Activated CD4-positive, CD25-positive, alpha-beta regulatory T cell treated with anti-CD3 and anti-CD28 coated beads, Interleukin-2, amount 50 U/mL, for 24 hours (primary cell): ENCODE data around the gene RAB15.
A peak's percentile ranks its signal among the peaks of the same experiment; 100 is the strongest.
"Not testable (repeated sequence)": the region's sequence is repeated elsewhere in the genome, so short reads cannot be mapped to it uniquely, and the experiment has no call there.

Experiments
- ATAC-seq, 2 donors: fragments of 150-1000 bp; cut with Tn5 transposase; one replicate each; pipeline ENCODE4 v1.10.0; 2021; ENCODE audit warnings: mild to moderate bottlenecking in 1 of 2, moderate library complexity in 1 of 2

The RAB15 gene

GRCh38 chr14:64937171-64937820 is 34.8 kb downstream of the RAB15 start:
- ATAC-seq = no peak

GRCh38 chr14:64935508-64935907 is 36.6 kb downstream of the RAB15 start:
- ATAC-seq = peak; percentile 77 to 78

GRCh38 chr14:64934338-64934929 is 37.7 kb downstream of the RAB15 start:
- no peak for ATAC-seq

GRCh38 chr14:64932231-64932630 is 39.9 kb downstream of the RAB15 start:
- ATAC-seq = no peak

- ATAC-seq = no peak
Measured at GRCh38 chr14:64931123-64931522, 41.0 kb downstream of the RAB15 start.

GRCh38 chr14:64930085-64930843 is 41.9 kb downstream of the RAB15 start:
- ATAC-seq = no peak

- ATAC-seq = peak in 1 of 2 donors; percentile 44
Measured at GRCh38 chr14:64929014-64929359, 43.1 kb downstream of the RAB15 start.

GRCh38 chr14:64928239-64929013 is 43.7 kb downstream of the RAB15 start:
- ATAC-seq = peak; percentile 56 to 63

- no peak for ATAC-seq
Measured at GRCh38 chr14:64927031-64927430, 45.1 kb downstream of the RAB15 start.

GRCh38 chr14:64926398-64926995 is 45.6 kb downstream of the RAB15 start:
- no peak for ATAC-seq

GRCh38 chr14:64923015-64923414 is 49.1 kb downstream of the RAB15 start:
- no peak for ATAC-seq

- ATAC-seq = no peak
Measured at GRCh38 chr14:64920465-64920864, 51.7 kb downstream of the RAB15 start.

GRCh38 chr14:64919618-64920017 is 52.5 kb downstream of the RAB15 start:
- no peak for ATAC-seq

GRCh38 chr14:64919215-64919614 is 52.9 kb downstream of the RAB15 start:
- ATAC-seq = no peak

GRCh38 chr14:64918216-64918615 is 53.9 kb downstream of the RAB15 start:
- no peak for ATAC-seq

GRCh38 chr14:64915797-64916196 is 56.3 kb downstream of the RAB15 start:
- ATAC-seq = no peak

- ATAC-seq = no peak
Measured at GRCh38 chr14:64915029-64915424, 57.1 kb downstream of the RAB15 start.

GRCh38 chr14:64914237-64915028 is 57.7 kb downstream of the RAB15 start, which contains the start of gene CHURC1:
CHURC1 (plus strand) TSS chr14:64914455; CDS start chr14:64914496, 41 bp downstream.
- ATAC-seq = peak; percentile 98 to 99

GRCh38 chr14:64913477-64913876 is 58.7 kb downstream of the RAB15 start:
- ATAC-seq = not testable (repeated sequence)

GRCh38 chr14:64912261-64912660 is 59.9 kb downstream of the RAB15 start:
- no peak for ATAC-seq

GRCh38 chr14:64910847-64911495 is 61.2 kb downstream of the RAB15 start:
- ATAC-seq = no peak
